Measurements from ENCODE around the gene SYK.
A peak's percentile ranks its signal among the peaks of the same experiment; 100 is the strongest.

SYK gene

DNA sequence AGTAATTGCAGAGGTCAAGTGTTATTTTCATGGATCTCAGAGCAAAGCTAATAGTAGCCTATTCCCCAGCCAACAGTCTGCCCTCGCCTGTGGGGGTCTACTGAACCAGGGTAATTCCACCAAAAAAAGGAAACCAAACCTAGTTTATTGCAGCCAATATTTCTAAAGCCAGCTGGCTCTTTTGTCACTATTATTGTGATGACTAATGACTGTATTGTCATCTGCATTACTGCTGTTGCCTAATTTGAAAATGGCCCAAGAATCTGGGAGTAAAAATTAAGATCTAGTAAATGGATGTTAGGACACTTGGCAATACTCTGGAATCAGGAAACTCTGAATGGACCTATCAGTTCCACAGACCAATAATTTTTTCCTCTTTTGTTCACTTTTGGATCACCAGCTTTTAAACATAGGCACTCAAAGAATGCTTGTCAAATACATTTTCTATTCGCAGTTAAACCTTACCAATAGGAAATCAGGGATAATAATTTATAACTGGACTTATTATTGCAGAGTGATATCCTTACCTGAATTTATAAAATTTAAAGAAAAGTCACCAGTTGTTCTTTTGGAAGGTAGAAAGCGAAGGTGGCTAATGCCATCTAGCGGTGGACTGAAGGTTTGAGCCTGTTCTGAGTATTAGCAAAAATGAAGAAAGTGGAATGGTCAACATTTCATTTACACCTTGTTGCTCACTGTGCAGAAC lies 69.2 kb downstream of the SYK start:
- ChIA-PET POLR2A (no interaction called here), CTCF (interaction anchor here (0.6 to 1.5 kb wide), 3 partner anchors 10 to 1273 kb away, joined by 3 to 4 read pairs (median 4); no protein-coding TSS in a partner anchor)
- TF ChIP-seq ELF4 (IDR thresholded peaks at IDR 0.05) (no peak), L3MBTL2 (conservative IDR thresholded peaks at IDR 0.05) (no peak), LEF1 (IDR thresholded peaks at IDR 0.05; ENCODE audit: borderline replicate concordance) (no peak), CTBP1 (IDR thresholded peaks at IDR 0.05; ENCODE audit: borderline replicate concordance) (no peak), FOXA1 (IDR thresholded peaks at IDR 0.05) (no peak), FOXK2 (IDR thresholded peaks at IDR 0.05) (no peak), NFRKB (IDR thresholded peaks at IDR 0.05) (no peak), ARNT (IDR thresholded peaks at IDR 0.05) (no peak), ZNF384 (IDR thresholded peaks at IDR 0.05) (no peak)
- DNase-seq (ENCODE audit: extremely low spot score), result peak; percentile 43

DNA sequence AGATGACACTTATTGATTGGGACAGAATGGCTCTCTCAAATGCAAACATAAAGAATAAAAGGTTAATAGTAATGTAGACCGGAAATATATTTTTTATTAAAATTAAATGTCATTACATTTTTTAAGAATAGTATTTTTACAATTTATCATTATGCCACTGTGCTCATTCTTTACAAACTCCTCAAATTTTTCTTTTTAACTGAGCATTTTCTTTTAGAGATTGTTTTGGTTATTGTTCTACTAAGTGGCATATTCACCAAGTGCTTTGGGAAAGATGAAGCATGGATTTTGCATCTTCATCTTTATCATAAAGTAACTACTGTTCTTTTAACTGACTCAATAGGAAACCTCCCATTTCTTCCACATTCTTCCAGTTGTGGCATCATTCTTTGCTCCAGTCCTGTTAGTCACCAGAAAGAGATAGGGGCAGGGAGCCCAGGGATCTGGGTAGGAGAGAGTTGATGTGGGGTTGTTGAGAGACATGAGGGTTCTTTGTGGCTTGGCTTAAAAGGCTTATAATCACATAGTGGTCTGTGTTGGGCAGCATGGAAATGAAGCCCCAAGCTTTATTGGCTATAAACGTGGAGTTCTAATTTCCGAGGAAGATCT lies 69.8 kb downstream of the SYK start:
- DNase-seq (ENCODE audit: extremely low spot score), result no peak
- POLR2A ChIA-PET, result no interaction called here
- CTCF ChIA-PET, result no interaction called here
- TF ChIP-seq ELF4 (IDR thresholded peaks at IDR 0.05), result no peak
- TF ChIP-seq FOXM1 (IDR thresholded peaks at IDR 0.05; ENCODE audit: borderline replicate concordance), result no peak
- TF ChIP-seq NFRKB (IDR thresholded peaks at IDR 0.05), result no peak
- TF ChIP-seq ARNT (IDR thresholded peaks at IDR 0.05), result no peak
- TF ChIP-seq HDGF (IDR thresholded peaks at IDR 0.05; ENCODE audit: borderline replicate concordance), result no peak
- TF ChIP-seq L3MBTL2 (conservative IDR thresholded peaks at IDR 0.05), result no peak
- no peak for TF ChIP-seq CTBP1 (IDR thresholded peaks at IDR 0.05; ENCODE audit: borderline replicate concordance)
- no peak for TF ChIP-seq LEF1 (IDR thresholded peaks at IDR 0.05; ENCODE audit: borderline replicate concordance)

DNA sequence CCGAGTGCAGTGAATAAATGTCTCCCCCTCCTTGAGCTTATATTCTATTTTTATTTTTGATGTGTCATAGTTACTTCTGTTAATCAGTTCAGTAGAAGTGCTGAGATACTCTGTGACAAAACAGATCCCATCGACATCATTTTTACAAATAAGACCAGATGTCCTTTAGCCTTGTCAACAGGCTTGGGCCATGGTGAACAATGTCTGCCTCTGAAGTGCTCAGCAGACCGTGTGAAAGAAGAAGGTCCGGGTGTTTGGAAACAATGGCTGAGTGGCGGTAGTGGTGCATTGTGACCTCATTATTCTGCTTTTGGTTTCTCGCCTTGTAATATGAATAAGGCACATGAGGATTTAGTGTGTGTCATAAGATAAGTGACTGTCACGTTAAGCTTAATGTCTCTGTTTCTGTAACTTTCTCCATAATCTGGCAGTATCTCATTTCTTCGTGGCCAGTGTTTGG lies 71.2 kb downstream of the SYK start:
- ChIA-PET CTCF (no interaction called here), POLR2A (no interaction called here)
- DNase-seq (ENCODE audit: extremely low spot score), result no peak
- TF ChIP-seq L3MBTL2 (conservative IDR thresholded peaks at IDR 0.05), result no peak
- no peak for TF ChIP-seq FOXA1 (IDR thresholded peaks at IDR 0.05)
- TF ChIP-seq CTBP1 (IDR thresholded peaks at IDR 0.05; ENCODE audit: borderline replicate concordance), result no peak
- TF ChIP-seq ARNT (IDR thresholded peaks at IDR 0.05), result no peak
- no peak for TF ChIP-seq SUZ12 (IDR thresholded peaks at IDR 0.05)
- TF ChIP-seq FOXM1 (IDR thresholded peaks at IDR 0.05; ENCODE audit: borderline replicate concordance), result no peak

DNA sequence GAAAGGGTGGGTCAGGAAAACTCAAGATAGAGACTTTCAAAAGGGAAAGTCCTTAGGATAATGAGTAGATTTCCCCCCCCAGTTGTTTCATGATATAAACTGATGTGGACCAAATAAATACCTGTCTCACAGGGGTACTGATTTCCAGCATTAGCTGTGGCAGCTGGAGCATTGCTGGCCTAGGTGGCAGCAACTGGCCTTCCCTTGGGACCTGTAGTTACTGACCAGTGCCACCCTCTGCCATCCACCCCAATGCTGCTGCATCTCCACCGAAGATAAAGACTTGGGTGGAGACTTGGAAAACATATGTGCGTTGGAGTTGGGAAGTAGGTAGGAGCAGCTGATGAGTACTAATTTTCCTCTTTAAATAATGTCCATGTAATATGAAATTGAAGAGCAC lies 71.8 kb downstream of the SYK start:
- TF ChIP-seq FOXA1 (IDR thresholded peaks at IDR 0.05), result no peak
- no peak for TF ChIP-seq SP1 (IDR thresholded peaks at IDR 0.05)

DNA sequence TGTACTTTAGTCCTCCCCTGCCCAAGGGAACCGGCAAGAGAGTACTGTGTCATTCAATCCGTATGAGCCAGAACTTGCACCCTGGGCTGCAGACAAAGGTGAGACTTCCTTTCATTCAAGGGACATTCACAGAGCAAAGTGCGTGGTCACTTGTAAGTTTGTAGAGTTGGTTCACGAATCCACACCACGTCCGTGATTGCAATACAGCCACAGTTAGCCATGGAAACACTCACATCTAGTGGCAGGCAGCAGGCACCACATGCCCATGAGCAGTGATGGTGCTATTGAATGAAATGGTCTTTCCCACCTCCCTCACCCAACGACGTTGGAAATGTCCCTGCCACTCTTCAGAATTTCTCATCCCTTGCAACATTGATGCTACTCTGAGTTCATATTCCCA lies 72.6 kb downstream of the SYK start:
- DNase-seq (ENCODE audit: extremely low spot score), result no peak
- ChIA-PET CTCF (no interaction called here), POLR2A (no interaction called here)
- no peak for TF ChIP-seq FOXA1 (IDR thresholded peaks at IDR 0.05)
- TF ChIP-seq LEF1 (IDR thresholded peaks at IDR 0.05; ENCODE audit: borderline replicate concordance), result no peak
- no peak for TF ChIP-seq L3MBTL2 (conservative IDR thresholded peaks at IDR 0.05)
- TF ChIP-seq FOXK2 (IDR thresholded peaks at IDR 0.05), result no peak
- no peak for TF ChIP-seq ARNT (IDR thresholded peaks at IDR 0.05)
- TF ChIP-seq ZNF384 (IDR thresholded peaks at IDR 0.05), result no peak
- TF ChIP-seq CTBP1 (IDR thresholded peaks at IDR 0.05; ENCODE audit: borderline replicate concordance), result no peak
- no peak for TF ChIP-seq SUZ12 (IDR thresholded peaks at IDR 0.05)
- TF ChIP-seq ELF4 (IDR thresholded peaks at IDR 0.05), result no peak
- TF ChIP-seq HDGF (IDR thresholded peaks at IDR 0.05; ENCODE audit: borderline replicate concordance), result no peak

More for the DNA sequence above, 71.8 kb downstream of the SYK start:
- ChIA-PET CTCF (no interaction called here), POLR2A (no interaction called here)
- no peak for DNase-seq (ENCODE audit: extremely low spot score)

DNA sequence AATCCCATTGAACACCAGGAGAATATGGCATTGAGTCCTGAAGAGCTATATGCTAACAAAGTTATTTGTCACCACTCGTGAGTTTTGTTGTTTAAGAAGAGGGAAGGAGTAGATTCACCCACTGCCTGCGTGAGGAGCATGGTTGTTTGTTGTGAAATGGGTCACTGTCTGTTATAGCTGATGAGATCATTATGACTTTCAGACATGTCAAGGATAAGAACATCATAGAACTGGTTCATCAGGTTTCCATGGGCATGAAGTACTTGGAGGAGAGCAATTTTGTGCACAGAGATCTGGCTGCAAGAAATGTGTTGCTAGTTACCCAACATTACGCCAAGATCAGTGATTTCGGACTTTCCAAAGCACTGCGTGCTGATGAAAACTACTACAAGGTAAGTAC lies 76.9 kb downstream of the SYK start:
- no peak for TF ChIP-seq CTBP1 (IDR thresholded peaks at IDR 0.05; ENCODE audit: borderline replicate concordance)
- no peak for TF ChIP-seq ARNT (IDR thresholded peaks at IDR 0.05)
- no peak for TF ChIP-seq L3MBTL2 (conservative IDR thresholded peaks at IDR 0.05)
- TF ChIP-seq BHLHE40 (IDR thresholded peaks at IDR 0.05; ENCODE audit: borderline replicate concordance), result no peak
- TF ChIP-seq FOXM1 (IDR thresholded peaks at IDR 0.05; ENCODE audit: borderline replicate concordance), result no peak
- no peak for TF ChIP-seq ZNF384 (IDR thresholded peaks at IDR 0.05)
- TF ChIP-seq, protein P1, sequence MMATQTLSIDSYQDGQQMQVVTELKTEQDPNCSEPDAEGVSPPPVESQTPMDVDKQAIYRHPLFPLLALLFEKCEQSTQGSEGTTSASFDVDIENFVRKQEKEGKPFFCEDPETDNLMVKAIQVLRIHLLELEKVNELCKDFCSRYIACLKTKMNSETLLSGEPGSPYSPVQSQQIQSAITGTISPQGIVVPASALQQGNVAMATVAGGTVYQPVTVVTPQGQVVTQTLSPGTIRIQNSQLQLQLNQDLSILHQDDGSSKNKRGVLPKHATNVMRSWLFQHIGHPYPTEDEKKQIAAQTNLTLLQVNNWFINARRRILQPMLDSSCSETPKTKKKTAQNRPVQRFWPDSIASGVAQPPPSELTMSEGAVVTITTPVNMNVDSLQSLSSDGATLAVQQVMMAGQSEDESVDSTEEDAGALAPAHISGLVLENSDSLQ (IDR thresholded peaks at IDR 0.05), result no peak
- no peak for TF ChIP-seq ELF4 (IDR thresholded peaks at IDR 0.05)
- TF ChIP-seq LEF1 (IDR thresholded peaks at IDR 0.05; ENCODE audit: borderline replicate concordance), result no peak
- TF ChIP-seq NFRKB (IDR thresholded peaks at IDR 0.05), result no peak
- TF ChIP-seq HDGF (IDR thresholded peaks at IDR 0.05; ENCODE audit: borderline replicate concordance), result no peak
- no peak for TF ChIP-seq FOXK2 (IDR thresholded peaks at IDR 0.05)
- TF ChIP-seq SUZ12 (IDR thresholded peaks at IDR 0.05), result no peak
- POLR2A ChIA-PET, result no interaction called here
- CTCF ChIA-PET, result no interaction called here
- DNase-seq (ENCODE audit: extremely low spot score), result no peak

DNA sequence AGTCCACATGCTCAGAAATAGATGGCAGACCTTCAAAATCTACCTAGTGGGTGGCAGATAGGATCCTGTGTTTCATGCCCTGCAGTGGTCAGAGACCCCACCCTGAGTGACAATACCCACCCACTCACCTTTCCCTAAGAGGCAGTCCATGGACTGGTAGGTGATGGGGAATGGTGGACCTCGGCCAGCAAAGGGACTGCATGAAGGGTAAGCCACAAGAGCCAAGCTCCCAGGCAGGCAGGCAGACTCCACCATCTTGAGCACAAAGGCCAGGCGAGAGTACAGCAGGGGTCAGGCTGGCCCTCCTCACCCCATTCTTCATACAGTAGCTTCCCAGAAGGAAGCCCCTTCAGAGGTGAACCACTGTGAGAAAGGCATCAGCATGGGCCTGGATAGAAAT lies 78.4 kb downstream of the SYK start:
- TF ChIP-seq FOXK2 (IDR thresholded peaks at IDR 0.05) (no peak), TARDBP (IDR thresholded peaks at IDR 0.05) (no peak), ELF4 (IDR thresholded peaks at IDR 0.05) (no peak), BHLHE40 (IDR thresholded peaks at IDR 0.05; ENCODE audit: borderline replicate concordance) (no peak), LEF1 (IDR thresholded peaks at IDR 0.05; ENCODE audit: borderline replicate concordance) (no peak), NFRKB (IDR thresholded peaks at IDR 0.05) (no peak), SP1 (IDR thresholded peaks at IDR 0.05) (no peak), ARNT (IDR thresholded peaks at IDR 0.05) (no peak), ZNF384 (IDR thresholded peaks at IDR 0.05) (no peak), SUZ12 (IDR thresholded peaks at IDR 0.05) (no peak), FOXM1 (IDR thresholded peaks at IDR 0.05; ENCODE audit: borderline replicate concordance) (no peak)
- TF ChIP-seq, protein P1 (IDR thresholded peaks at IDR 0.05), result no peak
- ChIA-PET CTCF (no interaction called here), POLR2A (no interaction called here)
- DNase-seq (ENCODE audit: extremely low spot score), result no peak

Data from HEK293T (cell line).